GM23338 (cell line): ENCODE results near the gene ATP7A. TPM values are rescaled to one million over a fixed set of nuclear protein-coding genes. Genes with fewer than 3 reads are reported as not detected.

Experiments used
- ATAC-seq: fragments of 200-7000 bp; cut with Tn5 transposase; 3 replicates; pipeline ENCODE4 v1.9.1; 2020
- DNase-seq: peaks from one replicate; pipeline ENCODE4 v3.0.0-alpha.2; 2015; ENCODE audit warnings: low spot score
- H2AFZ ChIP-seq: fragments of 200-600 bp; sonication (generic); 2 replicates; pipeline ENCODE4 v1.8.0; 2016; ENCODE audit warnings: antibody characterized with exemption, mild to moderate bottlenecking, moderate library complexity
- H3F3A ChIP-seq: fragments of 200-600 bp; sonication (generic); replicated peaks from 2 replicates; pipeline ENCODE4 v1.8.0; 2017; ENCODE audit warnings: antibody characterized with exemption, mixed run types, low read depth
- H3K27ac ChIP-seq: fragments of 200-600 bp; sonication (generic); 2 replicates; pipeline ENCODE4 v1.6.1; 2016; ENCODE audit warnings: low read depth
- H3K27me3 ChIP-seq: fragments of 200-600 bp; sonication (generic); 2 replicates; pipeline ENCODE4 v1.8.0; 2016; ENCODE audit warnings: mild to moderate bottlenecking, mixed run types, moderate library complexity; ENCODE audit not compliant: insufficient read depth
- H3K36me3 ChIP-seq: fragments of 200-600 bp; sonication (generic); 2 replicates; pipeline ENCODE4 v1.8.0; 2016; ENCODE audit warnings: mild to moderate bottlenecking; ENCODE audit not compliant: insufficient read depth
- H3K4me1 ChIP-seq: fragments of 200-600 bp; sonication (generic); 2 replicates; pipeline ENCODE4 v1.8.0; 2016; ENCODE audit warnings: mild to moderate bottlenecking, moderate library complexity; ENCODE audit not compliant: insufficient read depth
- H3K4me2 ChIP-seq: fragments of 200-600 bp; sonication (generic); 2 replicates; pipeline ENCODE4 v1.7.1; 2017; ENCODE audit warnings: mixed run types
- H3K4me3 ChIP-seq: fragments of 200-600 bp; sonication (generic); 2 replicates; pipeline ENCODE4 v1.6.1; 2016; ENCODE audit warnings: mixed run types
- H3K79me2 ChIP-seq: fragments of 200-600 bp; sonication (generic); replicated peaks from 2 replicates; pipeline ENCODE4 v1.8.0; 2017; ENCODE audit warnings: mild to moderate bottlenecking; ENCODE audit not compliant: insufficient read depth
- H3K9me2 ChIP-seq: fragments of 200-600 bp; sonication (generic); 2 replicates; pipeline ENCODE4 v1.8.0; 2017; ENCODE audit not compliant: insufficient read depth
- H4K20me1 ChIP-seq: fragments of 200-600 bp; sonication (generic); replicated peaks from 2 replicates; pipeline ENCODE4 v1.8.0; 2017; ENCODE audit warnings: mild to moderate bottlenecking; ENCODE audit not compliant: insufficient read depth
- H3K27ac Mint-ChIP-seq: 2 replicates; pipeline ENCODE4 v1.8.0; 2020; ENCODE audit warnings: inconsistent platforms, mild to moderate bottlenecking, moderate library complexity, mixed read lengths
- H3K27me3 Mint-ChIP-seq: 3 replicates; pipeline ENCODE4 v1.8.0; 2022; ENCODE audit warnings: low read depth, mild to moderate bottlenecking, moderate library complexity, mixed read lengths, inconsistent platforms; ENCODE audit not compliant: insufficient read depth, poor library complexity
- H3K36me3 Mint-ChIP-seq: 3 replicates; pipeline ENCODE4 v1.8.0; 2021; ENCODE audit warnings: low read depth, mild to moderate bottlenecking, inconsistent platforms, moderate library complexity, mixed read lengths
- H3K4me1 Mint-ChIP-seq: 3 replicates; pipeline ENCODE4 v1.8.0; 2020; ENCODE audit warnings: mild to moderate bottlenecking, inconsistent platforms, mixed read lengths
- H3K4me3 Mint-ChIP-seq: 3 replicates; pipeline ENCODE4 v1.8.0; 2021; ENCODE audit warnings: moderate library complexity, mild to moderate bottlenecking, inconsistent platforms, mixed read lengths
- H3K9me3 Mint-ChIP-seq: 3 replicates; pipeline ENCODE4 v1.8.0; 2020; ENCODE audit warnings: moderate library complexity, mild to moderate bottlenecking, inconsistent platforms, mixed read lengths
- CREB1 ChIP-seq: fragments of 250-450 bp; sonication (Bioruptor Pico); IDR thresholded peaks from 2 replicates; pipeline ENCODE4 v1.5.0; 2020; ENCODE audit warnings: low read depth, mild to moderate bottlenecking, moderate library complexity
- EZH2 ChIP-seq: fragments of 200-600 bp; sonication (generic); IDR thresholded peaks from one replicate; pipeline ENCODE4 v1.8.0; 2017; ENCODE audit warnings: antibody characterized with exemption, mild to moderate bottlenecking, low read depth; ENCODE audit not compliant: unreplicated experiment
- EZH2phosphoT487 ChIP-seq: fragments of 200-600 bp; sonication (generic); IDR thresholded peaks from one replicate; pipeline ENCODE4 v1.8.1; 2018; ENCODE audit warnings: antibody characterized with exemption; ENCODE audit not compliant: unreplicated experiment
- JUNB ChIP-seq: IDR thresholded peaks from one replicate; pipeline ENCODE4 v1.6.1; 2016; ENCODE audit warnings: antibody characterized with exemption; ENCODE audit not compliant: unreplicated experiment
- NANOG ChIP-seq: IDR thresholded peaks from 2 replicates; pipeline ENCODE4 v1.6.1; 2016; ENCODE audit warnings: antibody characterized with exemption, borderline replicate concordance
- POLR2AphosphoS5 ChIP-seq: IDR thresholded peaks from 2 replicates; pipeline ENCODE4 v1.6.1; 2016; ENCODE audit warnings: antibody characterized with exemption, low read depth
- STAT1 ChIP-seq: IDR thresholded peaks from one replicate; pipeline ENCODE4 v1.6.1; 2016; ENCODE audit warnings: antibody characterized with exemption; ENCODE audit not compliant: unreplicated experiment
- ZNF114 ChIP-seq: fragments of 250-450 bp; sonication (Bioruptor Pico); IDR thresholded peaks from 2 replicates; pipeline ENCODE4 v1.5.0; 2020; ENCODE audit warnings: mild to moderate bottlenecking, moderate library complexity
- ZNF331 ChIP-seq: fragments of 250-450 bp; sonication (Bioruptor Pico); IDR thresholded peaks from 2 replicates; pipeline ENCODE4 v1.5.0; 2020; ENCODE audit warnings: low read depth, mild to moderate bottlenecking, moderate library complexity
- ZNF462 ChIP-seq: fragments of 250-450 bp; sonication (Bioruptor Pico); IDR thresholded peaks from 2 replicates; pipeline ENCODE4 v1.5.0; 2020; ENCODE audit warnings: mild to moderate bottlenecking, moderate library complexity
- polyA plus RNA-seq: library from polyadenylated mRNA; unstranded; fragments of >200 nt; fragmentation: Nextera tagmentation; extraction: Ambion mirVana; gene quantifications from 2 replicates; pipeline ENCODE4 v1.2.1, GENCODE V29; 2016
- total RNA-seq: library from RNA; depleted of rRNA; stranded (reverse); fragments of >200 nt; shearing (Covaris generic); gene quantifications from 2 replicates; pipeline ENCODE4 v1.2.3, GENCODE V29; 2014
- TF ChIP-seq, protein P1 (sequence below): IDR thresholded peaks from 2 replicates; pipeline ENCODE4 v1.6.1; 2016; ENCODE audit warnings: antibody characterized with exemption
- TF ChIP-seq, protein P2 (sequence below), 2 experiments: fragments of 200-600 bp in 1 of 2; sonication (generic) in 1 of 2; conservative IDR thresholded peaks; 2 replicates each; pipeline versions ENCODE4 v1.5.1 to v1.6.1; 2016 to 2017; ENCODE audit warnings: antibody characterized with exemption in 2 of 2, low read depth in 2 of 2, mild to moderate bottlenecking in 2 of 2, moderate library complexity in 1 of 2
- TF ChIP-seq, protein P3 (sequence below): IDR thresholded peaks from one replicate; pipeline ENCODE4 v1.6.1; 2018; ENCODE audit warnings: antibody characterized with exemption; ENCODE audit not compliant: unreplicated experiment

The ATP7A gene
- total and polyA plus RNA-seq, 2 experiments from 2014 or later, result 2.2 to 3.1 TPM

- peaks cover 32% of the 10 kb centered on the region for H3K9me3 Mint-ChIP-seq
Observed at GRCh38 chrX:78071331-78071730, 160.8 kb downstream of the ATP7A start.

More at GRCh38 chrX:78071331-78071730, 160.8 kb downstream of the ATP7A start:
- TF ChIP-seq STAT1 (no peak), CREB1 (no peak), EZH2 (no peak), ZNF114 (no peak), JUNB (no peak), NANOG (no peak), POLR2AphosphoS5 (no peak), ZNF331 (CRISPR knock-in tag) (no peak), EZH2phosphoT487 (no peak), ZNF462 (CRISPR knock-in tag) (no peak)
- TF ChIP-seq, protein P1, sequence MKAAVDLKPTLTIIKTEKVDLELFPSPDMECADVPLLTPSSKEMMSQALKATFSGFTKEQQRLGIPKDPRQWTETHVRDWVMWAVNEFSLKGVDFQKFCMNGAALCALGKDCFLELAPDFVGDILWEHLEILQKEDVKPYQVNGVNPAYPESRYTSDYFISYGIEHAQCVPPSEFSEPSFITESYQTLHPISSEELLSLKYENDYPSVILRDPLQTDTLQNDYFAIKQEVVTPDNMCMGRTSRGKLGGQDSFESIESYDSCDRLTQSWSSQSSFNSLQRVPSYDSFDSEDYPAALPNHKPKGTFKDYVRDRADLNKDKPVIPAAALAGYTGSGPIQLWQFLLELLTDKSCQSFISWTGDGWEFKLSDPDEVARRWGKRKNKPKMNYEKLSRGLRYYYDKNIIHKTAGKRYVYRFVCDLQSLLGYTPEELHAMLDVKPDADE, result no peak
- TF ChIP-seq, protein P2, sequence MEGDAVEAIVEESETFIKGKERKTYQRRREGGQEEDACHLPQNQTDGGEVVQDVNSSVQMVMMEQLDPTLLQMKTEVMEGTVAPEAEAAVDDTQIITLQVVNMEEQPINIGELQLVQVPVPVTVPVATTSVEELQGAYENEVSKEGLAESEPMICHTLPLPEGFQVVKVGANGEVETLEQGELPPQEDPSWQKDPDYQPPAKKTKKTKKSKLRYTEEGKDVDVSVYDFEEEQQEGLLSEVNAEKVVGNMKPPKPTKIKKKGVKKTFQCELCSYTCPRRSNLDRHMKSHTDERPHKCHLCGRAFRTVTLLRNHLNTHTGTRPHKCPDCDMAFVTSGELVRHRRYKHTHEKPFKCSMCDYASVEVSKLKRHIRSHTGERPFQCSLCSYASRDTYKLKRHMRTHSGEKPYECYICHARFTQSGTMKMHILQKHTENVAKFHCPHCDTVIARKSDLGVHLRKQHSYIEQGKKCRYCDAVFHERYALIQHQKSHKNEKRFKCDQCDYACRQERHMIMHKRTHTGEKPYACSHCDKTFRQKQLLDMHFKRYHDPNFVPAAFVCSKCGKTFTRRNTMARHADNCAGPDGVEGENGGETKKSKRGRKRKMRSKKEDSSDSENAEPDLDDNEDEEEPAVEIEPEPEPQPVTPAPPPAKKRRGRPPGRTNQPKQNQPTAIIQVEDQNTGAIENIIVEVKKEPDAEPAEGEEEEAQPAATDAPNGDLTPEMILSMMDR (conservative IDR thresholded peaks at IDR 0.05; ENCODE audit: low read depth in 2 of 2), result no peak
- TF ChIP-seq, protein P3, sequence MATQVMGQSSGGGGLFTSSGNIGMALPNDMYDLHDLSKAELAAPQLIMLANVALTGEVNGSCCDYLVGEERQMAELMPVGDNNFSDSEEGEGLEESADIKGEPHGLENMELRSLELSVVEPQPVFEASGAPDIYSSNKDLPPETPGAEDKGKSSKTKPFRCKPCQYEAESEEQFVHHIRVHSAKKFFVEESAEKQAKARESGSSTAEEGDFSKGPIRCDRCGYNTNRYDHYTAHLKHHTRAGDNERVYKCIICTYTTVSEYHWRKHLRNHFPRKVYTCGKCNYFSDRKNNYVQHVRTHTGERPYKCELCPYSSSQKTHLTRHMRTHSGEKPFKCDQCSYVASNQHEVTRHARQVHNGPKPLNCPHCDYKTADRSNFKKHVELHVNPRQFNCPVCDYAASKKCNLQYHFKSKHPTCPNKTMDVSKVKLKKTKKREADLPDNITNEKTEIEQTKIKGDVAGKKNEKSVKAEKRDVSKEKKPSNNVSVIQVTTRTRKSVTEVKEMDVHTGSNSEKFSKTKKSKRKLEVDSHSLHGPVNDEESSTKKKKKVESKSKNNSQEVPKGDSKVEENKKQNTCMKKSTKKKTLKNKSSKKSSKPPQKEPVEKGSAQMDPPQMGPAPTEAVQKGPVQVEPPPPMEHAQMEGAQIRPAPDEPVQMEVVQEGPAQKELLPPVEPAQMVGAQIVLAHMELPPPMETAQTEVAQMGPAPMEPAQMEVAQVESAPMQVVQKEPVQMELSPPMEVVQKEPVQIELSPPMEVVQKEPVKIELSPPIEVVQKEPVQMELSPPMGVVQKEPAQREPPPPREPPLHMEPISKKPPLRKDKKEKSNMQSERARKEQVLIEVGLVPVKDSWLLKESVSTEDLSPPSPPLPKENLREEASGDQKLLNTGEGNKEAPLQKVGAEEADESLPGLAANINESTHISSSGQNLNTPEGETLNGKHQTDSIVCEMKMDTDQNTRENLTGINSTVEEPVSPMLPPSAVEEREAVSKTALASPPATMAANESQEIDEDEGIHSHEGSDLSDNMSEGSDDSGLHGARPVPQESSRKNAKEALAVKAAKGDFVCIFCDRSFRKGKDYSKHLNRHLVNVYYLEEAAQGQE, result no peak
- Histone ChIP-seq H3K27me3 (no peaks in the 10 kb centered on the region), H3F3A (no peaks in the 10 kb centered on the region), H3K79me2 (no peaks in the 10 kb centered on the region), H2AFZ (no peak overlapping the region), H3K4me2 (no peak overlapping the region), H4K20me1 (no peaks in the 10 kb centered on the region), H3K36me3 (no peaks in the 10 kb centered on the region), H3K4me3 (no peak overlapping the region), H3K4me1 (no peaks in the 10 kb centered on the region), H3K9me2 (no peaks in the 10 kb centered on the region), H3K27ac (no peak overlapping the region)
- H3K4me1 Mint-ChIP-seq, result no peaks in the 10 kb centered on the region
- H3K36me3 Mint-ChIP-seq, result peaks cover 10% of the 10 kb centered on the region
- no peaks in the 10 kb centered on the region for H3K27me3 Mint-ChIP-seq
- H3K27ac Mint-ChIP-seq, result no peak overlapping the region
- DNase-seq (no peak), ATAC-seq (no peak)
- no peak overlapping the region for H3K4me3 Mint-ChIP-seq
